Testis (tissue), 2 donors: Measurements from ENCODE around the gene IL1RAPL1.

ENCODE experiments used
- POLR2A ChIP-seq: fragments of 450-650 bp; IDR thresholded peaks from one replicate; pipeline ENCODE4 v1.6.1; 2017; ENCODE audit warnings: antibody characterized with exemption, mild to moderate bottlenecking, moderate library complexity
- TF ChIP-seq, protein P1 (sequence below), 3 experiments: fragments of 450-650 bp in 2 of 3; fragments of 200-600 bp in 1 of 3; sonication (generic) in 1 of 3; IDR thresholded peaks; one replicate each; pipeline ENCODE4 v1.5.1; 2016 to 2019; ENCODE audit warnings: antibody characterized with exemption in 3 of 3, mild to moderate bottlenecking in 2 of 3, moderate library complexity in 1 of 3

DNA sequence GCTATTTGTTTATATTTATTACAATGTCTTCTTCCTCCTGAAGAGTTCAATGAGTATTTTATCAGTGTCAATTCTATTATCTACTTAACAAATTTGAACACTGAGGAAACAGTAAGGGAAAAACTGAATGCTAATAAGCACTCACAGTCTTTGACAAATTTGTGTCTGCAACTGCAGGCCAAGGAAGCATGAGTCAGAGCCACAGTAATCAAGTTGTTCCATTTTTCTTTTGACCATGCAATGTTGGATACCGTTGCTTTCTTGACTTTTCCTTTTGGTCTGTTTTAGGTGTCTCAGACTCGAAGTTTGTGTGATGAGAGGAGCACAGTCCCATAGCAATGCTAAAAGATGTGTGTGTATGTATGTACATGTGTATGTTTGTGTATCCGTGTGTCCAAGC lies 359.6 kb downstream of the IL1RAPL1 start:
- TF ChIP-seq, protein P1, sequence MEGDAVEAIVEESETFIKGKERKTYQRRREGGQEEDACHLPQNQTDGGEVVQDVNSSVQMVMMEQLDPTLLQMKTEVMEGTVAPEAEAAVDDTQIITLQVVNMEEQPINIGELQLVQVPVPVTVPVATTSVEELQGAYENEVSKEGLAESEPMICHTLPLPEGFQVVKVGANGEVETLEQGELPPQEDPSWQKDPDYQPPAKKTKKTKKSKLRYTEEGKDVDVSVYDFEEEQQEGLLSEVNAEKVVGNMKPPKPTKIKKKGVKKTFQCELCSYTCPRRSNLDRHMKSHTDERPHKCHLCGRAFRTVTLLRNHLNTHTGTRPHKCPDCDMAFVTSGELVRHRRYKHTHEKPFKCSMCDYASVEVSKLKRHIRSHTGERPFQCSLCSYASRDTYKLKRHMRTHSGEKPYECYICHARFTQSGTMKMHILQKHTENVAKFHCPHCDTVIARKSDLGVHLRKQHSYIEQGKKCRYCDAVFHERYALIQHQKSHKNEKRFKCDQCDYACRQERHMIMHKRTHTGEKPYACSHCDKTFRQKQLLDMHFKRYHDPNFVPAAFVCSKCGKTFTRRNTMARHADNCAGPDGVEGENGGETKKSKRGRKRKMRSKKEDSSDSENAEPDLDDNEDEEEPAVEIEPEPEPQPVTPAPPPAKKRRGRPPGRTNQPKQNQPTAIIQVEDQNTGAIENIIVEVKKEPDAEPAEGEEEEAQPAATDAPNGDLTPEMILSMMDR (IDR thresholded peaks at IDR 0.05): no peak
- TF ChIP-seq POLR2A: no peak
